GM20431 (cell line): ENCODE measurements around the gene RAP1GDS1.
"Not testable (repeated sequence)": the region's sequence is repeated elsewhere in the genome, so short reads cannot be mapped to it uniquely, and the experiment has no call there.

Experiments
- in situ Hi-C: fragments of 300-500 bp; cut with MseI, MboI; formaldehyde crosslinking; loops from one replicate; pipeline ENCODE4 v1.15.0; 2020; ENCODE audit warnings: low sequenced_read_pairs; ENCODE audit not compliant: unreplicated experiment

The RAP1GDS1 gene

GRCh38 chr4:98473046-98473445, 211.9 kb downstream of the RAP1GDS1 start:
- in situ Hi-C loops = no loop called here

- in situ Hi-C loops = no loop called here
Observed at GRCh38 chr4:98474408-98474844, 213.2 kb downstream of the RAP1GDS1 start.

- in situ Hi-C loops = no loop called here
Observed at GRCh38 chr4:98476891-98477290, 215.7 kb downstream of the RAP1GDS1 start.

GRCh38 chr4:98479590-98479989, 218.4 kb downstream of the RAP1GDS1 start:
- in situ Hi-C loops = not testable (repeated sequence)

GRCh38 chr4:98480535-98480934, 219.4 kb downstream of the RAP1GDS1 start:
- in situ Hi-C loops = no loop called here

- in situ Hi-C loops = no loop called here
Observed at GRCh38 chr4:98481167-98481566, 220.0 kb downstream of the RAP1GDS1 start.

- in situ Hi-C loops = no loop called here
Observed at GRCh38 chr4:98482503-98482846, 221.3 kb downstream of the RAP1GDS1 start.

- in situ Hi-C loops = no loop called here
Observed at GRCh38 chr4:98482847-98483806, 221.9 kb downstream of the RAP1GDS1 start.

- in situ Hi-C loops = no loop called here
Observed at GRCh38 chr4:98484031-98484430, 222.8 kb downstream of the RAP1GDS1 start.

GRCh38 chr4:98485816-98486345, 224.7 kb downstream of the RAP1GDS1 start:
- in situ Hi-C loops = no loop called here

GRCh38 chr4:98490251-98490650, 229.1 kb downstream of the RAP1GDS1 start:
- in situ Hi-C loops = no loop called here

GRCh38 chr4:98491899-98492559, 230.8 kb downstream of the RAP1GDS1 start:
- in situ Hi-C loops = no loop called here

- in situ Hi-C loops = no loop called here
Observed at GRCh38 chr4:98493296-98493695, 232.1 kb downstream of the RAP1GDS1 start.
